Neural progenitor cell (in vitro differentiated cells): ENCODE data around the gene ADCY2. TPM values are rescaled to one million over a fixed set of nuclear protein-coding genes. Genes with fewer than 3 reads are reported as not detected.

Experiments
- DNase-seq: peaks from one replicate; pipeline ENCODE4 v3.0.0-alpha.2; 2016; ENCODE audit warnings: low spot score
- H2AFZ ChIP-seq: fragments of 200-600 bp; sonication (generic); replicated peaks from 2 replicates; pipeline ENCODE4 v1.6.1; 2016; ENCODE audit warnings: antibody characterized with exemption
- H3F3A ChIP-seq: fragments of 200-600 bp; sonication (generic); 2 replicates; pipeline ENCODE4 v1.6.1; 2016; ENCODE audit warnings: antibody characterized with exemption, low read depth
- H3K27ac ChIP-seq: fragments of 200-600 bp; sonication (generic); 2 replicates; pipeline ENCODE4 v1.5.1; 2016; ENCODE audit warnings: mild to moderate bottlenecking
- H3K27me3 ChIP-seq: fragments of 200-600 bp; sonication (generic); 2 replicates; pipeline ENCODE4 v1.6.1; 2016; ENCODE audit warnings: mild to moderate bottlenecking, moderate library complexity
- H3K36me3 ChIP-seq: fragments of 200-600 bp; sonication (generic); 2 replicates; pipeline ENCODE4 v1.5.1; 2016
- H3K4me1 ChIP-seq: fragments of 200-600 bp; sonication (generic); 2 replicates; pipeline ENCODE4 v1.6.1; 2016; ENCODE audit warnings: mixed run types
- H3K4me2 ChIP-seq: fragments of 200-600 bp; sonication (generic); 2 replicates; pipeline ENCODE4 v1.6.1; 2016
- H3K4me3 ChIP-seq: fragments of 200-600 bp; sonication (generic); 2 replicates; pipeline ENCODE4 v1.5.1; 2016
- H3K79me2 ChIP-seq: fragments of 200-600 bp; sonication (generic); 2 replicates; pipeline ENCODE4 v1.6.1; 2016; ENCODE audit warnings: low read depth
- H3K9ac ChIP-seq: fragments of 200-600 bp; sonication (generic); 2 replicates; pipeline ENCODE4 v1.6.1; 2016
- H3K9me3 ChIP-seq: fragments of 200-600 bp; sonication (generic); 2 replicates; pipeline ENCODE4 v1.5.1; 2016; ENCODE audit warnings: low read depth
- H4K20me1 ChIP-seq: fragments of 200-600 bp; sonication (generic); 2 replicates; pipeline ENCODE4 v1.6.1; 2016; ENCODE audit warnings: low read depth
- H3K27ac Mint-ChIP-seq: 3 replicates; pipeline ENCODE4 v1.8.0; 2021; ENCODE audit warnings: mixed read lengths
- H3K27me3 Mint-ChIP-seq: 2 replicates; pipeline ENCODE4 v1.8.0; 2022; ENCODE audit warnings: low read depth, mild to moderate bottlenecking, inconsistent platforms, moderate library complexity, mixed read lengths; ENCODE audit not compliant: insufficient read depth
- H3K36me3 Mint-ChIP-seq: 3 replicates; pipeline ENCODE4 v1.8.0; 2021; ENCODE audit warnings: mixed read lengths
- H3K4me1 Mint-ChIP-seq: 3 replicates; pipeline ENCODE4 v1.8.0; 2021; ENCODE audit warnings: mixed read lengths
- H3K4me3 Mint-ChIP-seq: 3 replicates; pipeline ENCODE4 v1.8.0; 2021; ENCODE audit warnings: mild to moderate bottlenecking, moderate library complexity, mixed read lengths
- H3K9me3 Mint-ChIP-seq: 3 replicates; pipeline ENCODE4 v1.8.0; 2020; ENCODE audit warnings: mixed read lengths
- EZH2 ChIP-seq: fragments of 200-600 bp; sonication (generic); IDR thresholded peaks from 2 replicates; pipeline ENCODE4 v1.6.1; 2017; ENCODE audit warnings: antibody characterized with exemption, mild to moderate bottlenecking, moderate library complexity
- EZH2phosphoT487 ChIP-seq: fragments of 200-600 bp; sonication (generic); IDR thresholded peaks from 2 replicates; pipeline ENCODE4 v1.6.1; 2017; ENCODE audit warnings: antibody characterized with exemption
- total RNA-seq: library from RNA; depleted of rRNA; stranded (reverse); fragments of >200 nt; gene quantifications from 2 replicates; pipeline ENCODE4 v1.2.3, GENCODE V29; 2015; ENCODE audit warnings: low replicate concordance
- TF ChIP-seq, protein P1 (sequence below): fragments of 200-600 bp; sonication (generic); IDR thresholded peaks from 2 replicates; pipeline ENCODE4 v1.5.1; 2017; ENCODE audit warnings: antibody characterized with exemption, mild to moderate bottlenecking

The ADCY2 gene
- total RNA-seq, 1 donor from 2014 or later, result 1.2 TPM

- no peaks in the 10 kb centered on the region for H3K9me3 Mint-ChIP-seq
- H3K4me3 Mint-ChIP-seq, result no peak overlapping the region
- H3K27ac Mint-ChIP-seq, result no peak overlapping the region
- H3K36me3 ChIP-seq, result no peaks in the 10 kb centered on the region
- H3K4me1 ChIP-seq, result no peaks in the 10 kb centered on the region
- H2AFZ ChIP-seq, result no peak overlapping the region
- H4K20me1 ChIP-seq, result no peaks in the 10 kb centered on the region
- TF ChIP-seq EZH2 (no peak), EZH2phosphoT487 (no peak)
- TF ChIP-seq, protein P1, sequence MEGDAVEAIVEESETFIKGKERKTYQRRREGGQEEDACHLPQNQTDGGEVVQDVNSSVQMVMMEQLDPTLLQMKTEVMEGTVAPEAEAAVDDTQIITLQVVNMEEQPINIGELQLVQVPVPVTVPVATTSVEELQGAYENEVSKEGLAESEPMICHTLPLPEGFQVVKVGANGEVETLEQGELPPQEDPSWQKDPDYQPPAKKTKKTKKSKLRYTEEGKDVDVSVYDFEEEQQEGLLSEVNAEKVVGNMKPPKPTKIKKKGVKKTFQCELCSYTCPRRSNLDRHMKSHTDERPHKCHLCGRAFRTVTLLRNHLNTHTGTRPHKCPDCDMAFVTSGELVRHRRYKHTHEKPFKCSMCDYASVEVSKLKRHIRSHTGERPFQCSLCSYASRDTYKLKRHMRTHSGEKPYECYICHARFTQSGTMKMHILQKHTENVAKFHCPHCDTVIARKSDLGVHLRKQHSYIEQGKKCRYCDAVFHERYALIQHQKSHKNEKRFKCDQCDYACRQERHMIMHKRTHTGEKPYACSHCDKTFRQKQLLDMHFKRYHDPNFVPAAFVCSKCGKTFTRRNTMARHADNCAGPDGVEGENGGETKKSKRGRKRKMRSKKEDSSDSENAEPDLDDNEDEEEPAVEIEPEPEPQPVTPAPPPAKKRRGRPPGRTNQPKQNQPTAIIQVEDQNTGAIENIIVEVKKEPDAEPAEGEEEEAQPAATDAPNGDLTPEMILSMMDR, result no peak
- H3K9ac ChIP-seq, result no peak overlapping the region
- H3K36me3 Mint-ChIP-seq, result no peaks in the 10 kb centered on the region
- no peaks in the 10 kb centered on the region for H3K79me2 ChIP-seq
- no peaks in the 10 kb centered on the region for H3K27me3 ChIP-seq
- no peak for DNase-seq
- no peaks in the 10 kb centered on the region for H3K9me3 ChIP-seq
- H3K27ac ChIP-seq, result no peak overlapping the region
- no peaks in the 10 kb centered on the region for H3F3A ChIP-seq
- no peak overlapping the region for H3K4me3 ChIP-seq
- peaks cover 19% of the 10 kb centered on the region for H3K4me1 Mint-ChIP-seq
- H3K4me2 ChIP-seq, result no peak overlapping the region
- peaks cover 3% of the 10 kb centered on the region for H3K27me3 Mint-ChIP-seq
Measured at GRCh38 chr5:7501061-7501460, 105.1 kb downstream of the ADCY2 start.

DNA sequence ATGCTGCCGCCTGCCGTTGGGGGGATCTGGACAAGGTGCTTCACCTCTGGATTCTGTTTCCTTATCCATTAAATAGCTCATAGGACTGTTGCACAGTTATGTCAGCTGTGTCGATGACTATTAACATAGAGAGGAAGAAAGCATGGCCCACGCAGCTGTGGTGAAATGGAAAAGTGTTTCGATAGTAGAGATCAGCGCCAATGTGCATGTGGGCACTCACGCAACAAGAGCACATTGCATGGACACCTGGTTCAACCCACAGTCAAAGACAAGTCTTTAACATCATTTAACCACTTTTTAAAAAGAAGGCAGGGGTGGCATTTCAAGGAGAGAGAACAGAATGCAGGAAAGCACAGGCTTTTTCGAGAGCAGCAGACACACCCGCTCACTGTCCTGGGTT lies 107.6 kb downstream of the ADCY2 start:
- Histone ChIP-seq H4K20me1 (no peaks in the 10 kb centered on the region), H3K9me3 (no peaks in the 10 kb centered on the region), H3K4me2 (no peak overlapping the region), H2AFZ (no peak overlapping the region), H3K9ac (no peak overlapping the region), H3F3A (no peaks in the 10 kb centered on the region), H3K79me2 (no peaks in the 10 kb centered on the region), H3K27me3 (no peaks in the 10 kb centered on the region), H3K4me3 (no peak overlapping the region), H3K4me1 (no peaks in the 10 kb centered on the region), H3K36me3 (no peaks in the 10 kb centered on the region), H3K27ac (no peak overlapping the region)
- Mint-ChIP-seq H3K4me3 (no peak overlapping the region), H3K4me1 (peaks cover 19% of the 10 kb centered on the region), H3K27ac (no peak overlapping the region), H3K27me3 (peaks cover 3% of the 10 kb centered on the region), H3K36me3 (peaks cover 2% of the 10 kb centered on the region), H3K9me3 (no peaks in the 10 kb centered on the region)
- TF ChIP-seq, protein P1, result no peak
- no peak for TF ChIP-seq EZH2phosphoT487
- TF ChIP-seq EZH2, result no peak
- DNase-seq, result no peak

DNA sequence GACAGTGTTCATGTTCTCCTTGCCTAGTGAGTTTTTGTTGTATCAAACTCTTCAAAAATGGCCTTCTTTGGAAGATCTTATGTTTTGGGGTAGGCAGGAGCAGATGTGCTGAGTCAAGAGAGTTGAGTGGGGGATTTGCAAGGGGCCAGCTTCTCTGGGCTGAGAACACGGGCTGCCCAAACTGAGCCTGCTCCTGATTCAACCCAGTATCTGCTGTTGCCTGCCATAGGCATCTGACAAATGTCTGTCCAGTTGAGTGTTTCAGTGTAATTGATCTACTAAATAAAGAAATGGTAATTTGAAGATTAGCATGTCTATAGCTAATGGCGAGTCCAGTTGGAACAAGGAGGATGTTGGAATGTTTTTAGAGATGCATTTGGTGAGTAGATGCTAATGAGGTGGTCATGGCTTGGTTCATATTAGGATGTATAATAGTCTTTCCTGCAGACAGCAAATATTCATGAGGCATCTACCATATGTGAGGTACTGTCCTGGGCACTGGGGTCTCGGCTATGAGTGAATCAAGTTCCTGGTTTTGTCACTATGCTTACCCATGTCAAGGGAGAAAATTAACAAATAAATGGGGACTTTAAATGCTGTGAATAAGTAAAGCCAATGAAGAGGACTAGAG lies 119.5 kb downstream of the ADCY2 start:
- Histone ChIP-seq H3K9ac (no peak overlapping the region), H3K4me2 (no peak overlapping the region), H3K79me2 (no peaks in the 10 kb centered on the region), H3K36me3 (no peaks in the 10 kb centered on the region), H3K27me3 (no peaks in the 10 kb centered on the region), H3K27ac (no peak overlapping the region), H3K9me3 (no peaks in the 10 kb centered on the region), H3F3A (no peaks in the 10 kb centered on the region), H3K4me3 (no peak overlapping the region), H3K4me1 (no peaks in the 10 kb centered on the region), H4K20me1 (no peaks in the 10 kb centered on the region), H2AFZ (no peak overlapping the region)
- Mint-ChIP-seq H3K9me3 (no peaks in the 10 kb centered on the region), H3K27me3 (peaks cover 6% of the 10 kb centered on the region), H3K36me3 (no peaks in the 10 kb centered on the region), H3K4me3 (no peak overlapping the region), H3K4me1 (peaks cover 2% of the 10 kb centered on the region), H3K27ac (no peak overlapping the region)
- DNase-seq, result no peak
- no peak for TF ChIP-seq EZH2phosphoT487
- TF ChIP-seq, protein P1, result no peak
- TF ChIP-seq EZH2, result no peak
